PFSK-1 (cell line): ENCODE measurements around the gene ARHGAP10.

ENCODE experiments used
- FOXP2 ChIP-seq: optimal IDR thresholded peaks from 2 replicates; pipeline ENCODE3; 2011; ENCODE audit warnings: borderline replicate concordance, control low read depth, inconsistent platforms; ENCODE audit not compliant: insufficient read depth; ENCODE audit errors: extremely low read length, extremely low read depth
- POLR2AphosphoS5 ChIP-seq: IDR thresholded peaks from 2 replicates; pipeline ENCODE4 v1.6.1; 2012; ENCODE audit warnings: low read depth, mild to moderate bottlenecking, control low read depth, low read length, moderate library complexity
- SIN3A ChIP-seq: IDR thresholded peaks from 2 replicates; pipeline ENCODE4 v1.6.1; 2012; ENCODE audit warnings: mild to moderate bottlenecking, low read length, moderate library complexity, borderline replicate concordance; ENCODE audit not compliant: insufficient read depth
- TAF1 ChIP-seq: IDR thresholded peaks from 2 replicates; pipeline ENCODE4 v1.6.1; 2012; ENCODE audit warnings: low read length, control low read depth, borderline replicate concordance; ENCODE audit not compliant: insufficient read depth
- TF ChIP-seq, protein P1 (sequence below), 2 experiments: IDR thresholded peaks; 2 replicates each; pipeline versions ENCODE4 v1.6.1 to v1.8.0; 2011 to 2012; ENCODE audit warnings: low read depth in 2 of 2, low read length in 2 of 2, control low read depth in 1 of 2, inconsistent platforms in 1 of 2, mild to moderate bottlenecking in 1 of 2, moderate library complexity in 1 of 2; ENCODE audit not compliant: insufficient read depth in 1 of 2

Gene ARHGAP10

DNA sequence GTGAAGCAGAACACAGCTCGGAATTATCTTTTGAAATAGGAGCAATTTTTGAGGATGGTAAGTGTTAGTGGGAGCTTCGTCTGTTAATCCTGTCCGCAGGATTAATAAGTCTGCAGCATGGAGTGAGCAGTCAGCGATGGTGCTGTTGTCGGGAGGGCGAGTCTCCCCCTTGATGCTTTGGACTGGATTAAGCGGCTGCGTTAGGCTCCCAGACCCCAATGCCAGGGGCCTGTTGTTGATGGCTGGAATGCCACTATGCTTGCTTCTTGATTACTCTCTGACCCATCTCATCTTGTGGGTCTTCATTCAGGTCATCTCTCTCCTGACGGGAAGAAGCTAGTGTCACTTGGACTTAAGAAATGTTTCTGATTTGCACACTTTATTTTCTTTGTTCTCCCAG, 332.6 kb downstream of the ARHGAP10 start:
- TF ChIP-seq TAF1: no peak
- TF ChIP-seq, protein P1, sequence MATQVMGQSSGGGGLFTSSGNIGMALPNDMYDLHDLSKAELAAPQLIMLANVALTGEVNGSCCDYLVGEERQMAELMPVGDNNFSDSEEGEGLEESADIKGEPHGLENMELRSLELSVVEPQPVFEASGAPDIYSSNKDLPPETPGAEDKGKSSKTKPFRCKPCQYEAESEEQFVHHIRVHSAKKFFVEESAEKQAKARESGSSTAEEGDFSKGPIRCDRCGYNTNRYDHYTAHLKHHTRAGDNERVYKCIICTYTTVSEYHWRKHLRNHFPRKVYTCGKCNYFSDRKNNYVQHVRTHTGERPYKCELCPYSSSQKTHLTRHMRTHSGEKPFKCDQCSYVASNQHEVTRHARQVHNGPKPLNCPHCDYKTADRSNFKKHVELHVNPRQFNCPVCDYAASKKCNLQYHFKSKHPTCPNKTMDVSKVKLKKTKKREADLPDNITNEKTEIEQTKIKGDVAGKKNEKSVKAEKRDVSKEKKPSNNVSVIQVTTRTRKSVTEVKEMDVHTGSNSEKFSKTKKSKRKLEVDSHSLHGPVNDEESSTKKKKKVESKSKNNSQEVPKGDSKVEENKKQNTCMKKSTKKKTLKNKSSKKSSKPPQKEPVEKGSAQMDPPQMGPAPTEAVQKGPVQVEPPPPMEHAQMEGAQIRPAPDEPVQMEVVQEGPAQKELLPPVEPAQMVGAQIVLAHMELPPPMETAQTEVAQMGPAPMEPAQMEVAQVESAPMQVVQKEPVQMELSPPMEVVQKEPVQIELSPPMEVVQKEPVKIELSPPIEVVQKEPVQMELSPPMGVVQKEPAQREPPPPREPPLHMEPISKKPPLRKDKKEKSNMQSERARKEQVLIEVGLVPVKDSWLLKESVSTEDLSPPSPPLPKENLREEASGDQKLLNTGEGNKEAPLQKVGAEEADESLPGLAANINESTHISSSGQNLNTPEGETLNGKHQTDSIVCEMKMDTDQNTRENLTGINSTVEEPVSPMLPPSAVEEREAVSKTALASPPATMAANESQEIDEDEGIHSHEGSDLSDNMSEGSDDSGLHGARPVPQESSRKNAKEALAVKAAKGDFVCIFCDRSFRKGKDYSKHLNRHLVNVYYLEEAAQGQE (IDR thresholded peaks at IDR 0.05; ENCODE audit: insufficient read depth in 1 of 2, low read depth in 2 of 2, low read length in 2 of 2): no peak
- no peak for TF ChIP-seq POLR2AphosphoS5
- no peak for TF ChIP-seq FOXP2
- TF ChIP-seq SIN3A: no peak

DNA sequence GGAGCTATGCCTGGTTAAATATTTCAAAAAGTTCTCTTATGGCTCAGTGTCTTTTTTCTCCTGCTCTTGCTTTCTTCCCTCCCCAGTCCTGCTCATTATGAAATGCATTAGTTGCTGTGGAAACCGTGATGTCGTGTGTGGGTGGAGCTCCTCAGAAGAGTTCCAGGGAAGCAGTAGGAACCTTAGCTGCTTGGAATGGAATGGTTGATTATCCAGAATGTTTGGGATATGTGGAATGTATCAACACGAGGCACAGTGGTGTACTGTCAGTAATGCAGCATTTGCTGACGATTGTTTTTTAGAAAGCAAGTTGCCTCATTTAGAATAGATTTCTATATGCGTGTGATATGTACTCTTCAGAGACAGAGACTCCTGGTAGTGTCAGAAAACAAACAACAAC, 333.2 kb downstream of the ARHGAP10 start:
- TF ChIP-seq POLR2AphosphoS5 (no peak), FOXP2 (no peak), TAF1 (no peak), SIN3A (no peak)
- TF ChIP-seq, protein P1 (IDR thresholded peaks at IDR 0.05; ENCODE audit: insufficient read depth in 1 of 2, low read depth in 2 of 2, low read length in 2 of 2): no peak

DNA sequence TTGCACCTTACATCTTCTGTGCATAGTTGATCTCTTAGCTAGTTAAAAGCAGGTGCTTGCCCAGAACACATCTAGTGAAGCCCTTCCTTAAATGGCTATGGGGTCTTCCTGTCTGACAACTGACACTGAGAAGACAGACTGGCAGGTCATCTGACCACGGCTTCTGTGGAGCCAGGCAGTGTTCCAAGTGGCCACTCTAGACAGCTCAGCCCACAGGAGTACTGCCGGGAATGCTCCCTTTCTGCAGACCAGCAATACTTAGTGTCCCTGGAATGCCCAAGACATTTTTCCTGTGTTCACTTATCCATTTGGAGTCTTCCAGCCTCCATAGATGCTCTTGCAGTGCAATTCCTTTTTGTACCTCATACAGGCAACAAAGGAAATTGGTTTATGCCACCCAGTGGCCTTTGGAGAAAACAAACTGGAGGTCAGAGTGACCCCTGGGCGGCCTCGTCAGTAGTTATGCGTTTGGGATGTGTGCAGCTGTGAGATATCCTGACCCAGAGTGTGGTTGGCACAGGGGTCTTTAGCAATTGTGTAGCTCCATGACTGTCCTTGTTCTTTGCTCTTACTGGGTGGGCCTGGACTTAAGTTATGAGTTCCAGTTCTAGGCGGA, 335.5 kb downstream of the ARHGAP10 start:
- TF ChIP-seq TAF1 (no peak), FOXP2 (no peak), POLR2AphosphoS5 (no peak), SIN3A (no peak)
- TF ChIP-seq, protein P1 (IDR thresholded peaks at IDR 0.05; ENCODE audit: insufficient read depth in 1 of 2, low read depth in 2 of 2, low read length in 2 of 2): no peak

DNA sequence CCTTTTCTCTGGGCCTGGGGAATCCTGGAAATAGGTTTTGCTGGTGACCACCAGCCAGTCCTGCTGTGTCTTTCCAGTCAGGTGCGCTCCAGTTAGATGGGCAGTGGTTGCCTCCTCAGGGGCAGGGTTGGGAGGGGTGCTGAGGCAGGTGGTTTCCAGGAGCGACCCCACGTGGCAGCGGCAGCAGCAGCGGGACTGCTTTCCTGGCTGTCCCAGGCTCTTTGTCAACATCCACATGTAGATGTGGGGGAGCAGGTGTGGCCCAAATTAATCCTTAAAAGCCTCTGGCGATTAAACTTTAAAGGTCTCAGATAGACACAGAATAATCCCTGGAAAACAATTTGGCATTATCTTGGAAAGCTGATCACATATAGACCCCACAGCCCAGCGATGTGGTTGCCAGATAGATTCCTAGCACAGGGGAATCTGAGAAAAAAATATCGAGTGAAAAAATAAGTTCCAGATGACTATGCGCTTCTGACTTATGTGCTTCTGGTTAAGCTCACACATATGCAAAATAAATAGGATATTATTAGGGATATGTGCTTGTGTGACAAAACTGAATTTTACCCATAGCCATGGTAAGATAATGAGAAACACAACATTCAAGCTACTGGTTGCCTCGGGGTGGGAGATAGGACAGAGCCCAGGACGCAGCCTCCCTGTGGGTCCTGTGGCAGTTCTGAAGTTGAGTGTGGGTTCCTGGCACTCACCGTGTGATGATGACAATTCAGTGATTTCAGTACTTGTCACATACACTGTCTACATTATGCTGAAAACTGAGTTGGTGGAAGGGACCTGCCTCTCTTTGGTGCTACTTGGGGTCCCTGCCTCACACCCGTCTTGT, 336.4 kb downstream of the ARHGAP10 start:
- TF ChIP-seq FOXP2: no peak
- TF ChIP-seq POLR2AphosphoS5: no peak
- TF ChIP-seq, protein P1 (IDR thresholded peaks at IDR 0.05; ENCODE audit: insufficient read depth in 1 of 2, low read depth in 2 of 2, low read length in 2 of 2): no peak
